ENCODE data around the gene GRIN3B. TPM values are rescaled to one million over a fixed set of nuclear protein-coding genes. Genes with fewer than 3 reads are reported as not detected.

Gene GRIN3B
- total and polyA plus RNA-seq, 2 of the 4 experiments (the other 2 are of a cell fraction), result under 0.01 to 0.91 TPM

DNA sequence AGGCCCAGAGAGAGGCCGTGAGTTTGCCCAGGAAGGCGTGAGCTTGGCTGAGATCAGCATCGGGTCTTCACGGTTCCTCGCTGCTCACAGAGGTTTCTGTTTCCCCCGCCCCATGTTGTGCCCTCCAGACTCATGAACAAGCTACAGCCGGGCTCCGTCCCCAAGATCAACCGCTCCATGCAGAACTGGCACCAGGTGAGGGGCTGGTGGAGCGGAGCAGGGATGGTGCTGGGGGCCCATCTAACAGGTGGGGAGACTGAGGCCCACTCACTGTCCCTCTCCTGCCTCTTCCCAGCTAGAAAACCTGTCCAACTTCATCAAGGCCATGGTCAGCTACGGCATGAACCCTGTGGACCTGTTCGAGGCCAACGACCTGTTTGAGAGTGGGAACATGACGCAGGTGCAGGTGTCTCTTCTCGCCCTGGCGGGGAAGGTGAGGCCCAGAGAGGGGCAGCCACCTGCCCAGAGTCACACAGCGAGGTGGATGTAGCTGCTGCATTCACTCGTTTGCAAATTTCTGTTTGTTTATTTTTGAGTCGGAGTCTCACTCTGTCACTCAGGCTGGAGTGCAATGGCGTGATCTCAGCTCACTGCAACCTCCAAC, 32.1 kb downstream of the GRIN3B start:
- Histone ChIP-seq H3K79me1 (ENCODE audit: low read depth in 1 of 2, low read length in 2 of 2) (peaks cover 11 to 43% of the 10 kb centered on the region in 2 experiments; a peak in 3 of 4 replicates), H4K91ac (ENCODE audit: insufficient read depth, low read depth, low read length) (no peak overlapping the region), H3K14ac (replicated peaks; ENCODE audit: low read depth, low read length) (no peak overlapping the region), H3K9me3 (ENCODE audit: control insufficient read depth, insufficient read depth, low read length) (no peaks in the 10 kb centered on the region), H3K18ac (ENCODE audit: low read depth, low read length) (no peak overlapping the region), H2BK5ac (ENCODE audit: low read depth, low read length, poor library complexity, severe bottlenecking) (no peak overlapping the region), H3K9me1 (ENCODE audit: insufficient read depth, low read length) (peaks cover 8% of the 10 kb centered on the region; the same call in 1 of the 2 replicates), H3K56ac (ENCODE audit: extremely low read depth, insufficient read depth, low read length) (no peak overlapping the region), H3K4me1 (ENCODE audit: control insufficient read depth, insufficient read depth, low read length) (peaks cover 13% of the 10 kb centered on the region; the same call in 1 of the 2 replicates), H4K8ac (ENCODE audit: low read depth in 2 of 2, low read length in 2 of 2) (no peak overlapping the region), H3K9ac (ENCODE audit: low read depth, low read length) (no peak overlapping the region), H3K23ac (ENCODE audit: low read depth, low read length) (no peak overlapping the region), H2BK15ac (ENCODE audit: low read depth, low read length) (no peak overlapping the region), H3K4me3 (ENCODE audit: insufficient read depth, low read depth, low read length) (no peak overlapping the region), H2BK20ac (ENCODE audit: low read depth, low read length) (no peak overlapping the region), H2AFZ (replicated peaks; ENCODE audit: low read length, poor library complexity) (no peak overlapping the region), H2BK120ac (ENCODE audit: low read depth, low read length) (no peak overlapping the region), H2AK5ac (ENCODE audit: low read depth, low read length) (no peak overlapping the region), H3K36me3 (ENCODE audit: control insufficient read depth, insufficient read depth, low read length) (peaks cover 52% of the 10 kb centered on the region), H4K5ac (ENCODE audit: low read depth, low read length) (no peak overlapping the region), H2AK9ac (replicated peaks; ENCODE audit: low read depth, low read length, poor library complexity) (no peak overlapping the region), H3K4me2 (ENCODE audit: low read depth, low read length) (no peak overlapping the region), H3K27ac (ENCODE audit: insufficient read depth, low read length) (no peak overlapping the region), H3K4ac (ENCODE audit: low read depth, low read length) (no peak overlapping the region), H3K27me3 (ENCODE audit: control insufficient read depth, insufficient read depth, low read length) (no peaks in the 10 kb centered on the region), H4K20me1 (ENCODE audit: insufficient read depth, low read length) (peaks cover 85% of the 10 kb centered on the region)
- no TSS peak for BruUV-seq (replicated peaks)
- intact Hi-C loops (cut with micrococcal nuclease), result no loop called here
- CTCF ChIA-PET, result interaction anchor here (1.0 kb wide), 1 partner anchor 130 kb away, joined by 5 read pairs; no protein-coding TSS in a partner anchor
- POLR2A ChIA-PET (ENCODE audit: unreplicated experiment), result no interaction called here
- 80% methylated on average over 3 of the region's 20 CpGs; no CpG with 5 or more reads in 1 of the 2 experiments for WGBS, 2 experiments (ENCODE audit: extremely low coverage in 2 of 2, insufficient read length in 1 of 2)
- dilution Hi-C loops (cut with HindIII; ENCODE audit: low sequenced_read_pairs, unreplicated experiment), result no loop called here
- in situ Hi-C loops (cut with MboI; ENCODE audit: low sequenced_read_pairs), result no loop called here
- TF ChIP-seq RCOR1 (IDR thresholded peaks at IDR 0.05; ENCODE audit: insufficient replicate concordance, low read length), result no peak
- no peak for TF ChIP-seq POLR2A (IDR thresholded peaks at IDR 0.05; ENCODE audit: low read depth, low read length)
- TF ChIP-seq, protein P1, sequence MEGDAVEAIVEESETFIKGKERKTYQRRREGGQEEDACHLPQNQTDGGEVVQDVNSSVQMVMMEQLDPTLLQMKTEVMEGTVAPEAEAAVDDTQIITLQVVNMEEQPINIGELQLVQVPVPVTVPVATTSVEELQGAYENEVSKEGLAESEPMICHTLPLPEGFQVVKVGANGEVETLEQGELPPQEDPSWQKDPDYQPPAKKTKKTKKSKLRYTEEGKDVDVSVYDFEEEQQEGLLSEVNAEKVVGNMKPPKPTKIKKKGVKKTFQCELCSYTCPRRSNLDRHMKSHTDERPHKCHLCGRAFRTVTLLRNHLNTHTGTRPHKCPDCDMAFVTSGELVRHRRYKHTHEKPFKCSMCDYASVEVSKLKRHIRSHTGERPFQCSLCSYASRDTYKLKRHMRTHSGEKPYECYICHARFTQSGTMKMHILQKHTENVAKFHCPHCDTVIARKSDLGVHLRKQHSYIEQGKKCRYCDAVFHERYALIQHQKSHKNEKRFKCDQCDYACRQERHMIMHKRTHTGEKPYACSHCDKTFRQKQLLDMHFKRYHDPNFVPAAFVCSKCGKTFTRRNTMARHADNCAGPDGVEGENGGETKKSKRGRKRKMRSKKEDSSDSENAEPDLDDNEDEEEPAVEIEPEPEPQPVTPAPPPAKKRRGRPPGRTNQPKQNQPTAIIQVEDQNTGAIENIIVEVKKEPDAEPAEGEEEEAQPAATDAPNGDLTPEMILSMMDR (conservative IDR thresholded peaks at IDR 0.05; ENCODE audit: low read depth, low read length), result no peak
- TF ChIP-seq RFX5 (IDR thresholded peaks at IDR 0.05; ENCODE audit: low read depth, low read length), result no peak
- no peak for TF ChIP-seq MXI1 (IDR thresholded peaks at IDR 0.05; ENCODE audit: borderline replicate concordance, low read depth, low read length)
- TF ChIP-seq, protein P2, sequence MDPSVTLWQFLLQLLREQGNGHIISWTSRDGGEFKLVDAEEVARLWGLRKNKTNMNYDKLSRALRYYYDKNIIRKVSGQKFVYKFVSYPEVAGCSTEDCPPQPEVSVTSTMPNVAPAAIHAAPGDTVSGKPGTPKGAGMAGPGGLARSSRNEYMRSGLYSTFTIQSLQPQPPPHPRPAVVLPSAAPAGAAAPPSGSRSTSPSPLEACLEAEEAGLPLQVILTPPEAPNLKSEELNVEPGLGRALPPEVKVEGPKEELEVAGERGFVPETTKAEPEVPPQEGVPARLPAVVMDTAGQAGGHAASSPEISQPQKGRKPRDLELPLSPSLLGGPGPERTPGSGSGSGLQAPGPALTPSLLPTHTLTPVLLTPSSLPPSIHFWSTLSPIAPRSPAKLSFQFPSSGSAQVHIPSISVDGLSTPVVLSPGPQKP (IDR thresholded peaks at IDR 0.05; ENCODE audit: borderline replicate concordance, low read depth, low read length), result no peak
- no peak for TF ChIP-seq CHD1 (IDR thresholded peaks at IDR 0.05; ENCODE audit: low read depth, low read length)
- no peak for TF ChIP-seq MAZ (IDR thresholded peaks at IDR 0.05; ENCODE audit: borderline replicate concordance, low read depth, low read length)
- no peak for TF ChIP-seq FOS (IDR thresholded peaks at IDR 0.05; ENCODE audit: low read depth, low read length)
- no peak for TF ChIP-seq MAFK (IDR thresholded peaks at IDR 0.05; ENCODE audit: low read depth, low read length)
- TF ChIP-seq, protein P3, sequence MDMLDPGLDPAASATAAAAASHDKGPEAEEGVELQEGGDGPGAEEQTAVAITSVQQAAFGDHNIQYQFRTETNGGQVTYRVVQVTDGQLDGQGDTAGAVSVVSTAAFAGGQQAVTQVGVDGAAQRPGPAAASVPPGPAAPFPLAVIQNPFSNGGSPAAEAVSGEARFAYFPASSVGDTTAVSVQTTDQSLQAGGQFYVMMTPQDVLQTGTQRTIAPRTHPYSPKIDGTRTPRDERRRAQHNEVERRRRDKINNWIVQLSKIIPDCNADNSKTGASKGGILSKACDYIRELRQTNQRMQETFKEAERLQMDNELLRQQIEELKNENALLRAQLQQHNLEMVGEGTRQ (IDR thresholded peaks at IDR 0.05; ENCODE audit: low read depth, low read length), result no peak
- no peak for TF ChIP-seq BHLHE40 (IDR thresholded peaks at IDR 0.05; ENCODE audit: low read depth, low read length)
- no peak for TF ChIP-seq RAD21 (IDR thresholded peaks at IDR 0.05; ENCODE audit: low read length)
- TF ChIP-seq SMC3 (IDR thresholded peaks at IDR 0.05; ENCODE audit: low read depth, low read length), result no peak
- TF ChIP-seq CEBPB (IDR thresholded peaks at IDR 0.05; ENCODE audit: low read depth, low read length), result no peak
- ATAC-seq (ENCODE audit: low read depth), result no peak
- no peak for DNase-seq

Data from IMR-90 (cell line).